Neural cell (in vitro differentiated cells): ENCODE results near the gene SLC35B4.

ENCODE experiments used
- EP300 ChIP-seq: fragments of 450-650 bp; conservative IDR thresholded peaks from 2 replicates; pipeline ENCODE4 v1.6.1; 2014; ENCODE audit warnings: antibody characterized with exemption, mild to moderate bottlenecking, moderate library complexity; ENCODE audit not compliant: poor library complexity, severe bottlenecking
- TF ChIP-seq, protein P1 (sequence below): fragments of 450-650 bp; IDR thresholded peaks from 2 replicates; pipeline ENCODE4 v1.5.1; 2014; ENCODE audit warnings: antibody characterized with exemption, mild to moderate bottlenecking, moderate library complexity; ENCODE audit not compliant: poor library complexity, severe bottlenecking
- TF ChIP-seq, protein P2 (sequence below): IDR thresholded peaks from 2 replicates; pipeline ENCODE4 v1.6.1; 2012; ENCODE audit warnings: borderline replicate concordance

DNA sequence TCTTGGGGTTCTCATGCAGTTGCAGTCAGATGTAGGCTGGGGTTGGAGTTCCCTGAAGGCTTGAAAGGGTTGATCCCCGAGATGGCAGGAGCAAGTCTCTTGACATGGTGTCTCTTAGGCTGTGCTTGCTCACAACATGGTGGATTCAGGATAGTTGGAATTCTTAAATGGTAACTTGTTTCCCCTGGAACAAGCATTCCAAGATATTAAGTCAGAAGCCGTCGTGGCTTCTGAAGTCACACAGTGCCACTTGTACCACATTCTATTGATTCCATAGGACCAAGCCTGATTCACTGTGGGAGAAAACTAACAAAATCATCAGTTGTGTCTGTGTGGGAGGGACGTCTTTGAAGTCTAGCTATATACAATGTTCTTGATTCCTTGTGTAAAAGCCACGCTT is 3.5 kb upstream of the SLC35B4 start:
- TF ChIP-seq, protein P1, sequence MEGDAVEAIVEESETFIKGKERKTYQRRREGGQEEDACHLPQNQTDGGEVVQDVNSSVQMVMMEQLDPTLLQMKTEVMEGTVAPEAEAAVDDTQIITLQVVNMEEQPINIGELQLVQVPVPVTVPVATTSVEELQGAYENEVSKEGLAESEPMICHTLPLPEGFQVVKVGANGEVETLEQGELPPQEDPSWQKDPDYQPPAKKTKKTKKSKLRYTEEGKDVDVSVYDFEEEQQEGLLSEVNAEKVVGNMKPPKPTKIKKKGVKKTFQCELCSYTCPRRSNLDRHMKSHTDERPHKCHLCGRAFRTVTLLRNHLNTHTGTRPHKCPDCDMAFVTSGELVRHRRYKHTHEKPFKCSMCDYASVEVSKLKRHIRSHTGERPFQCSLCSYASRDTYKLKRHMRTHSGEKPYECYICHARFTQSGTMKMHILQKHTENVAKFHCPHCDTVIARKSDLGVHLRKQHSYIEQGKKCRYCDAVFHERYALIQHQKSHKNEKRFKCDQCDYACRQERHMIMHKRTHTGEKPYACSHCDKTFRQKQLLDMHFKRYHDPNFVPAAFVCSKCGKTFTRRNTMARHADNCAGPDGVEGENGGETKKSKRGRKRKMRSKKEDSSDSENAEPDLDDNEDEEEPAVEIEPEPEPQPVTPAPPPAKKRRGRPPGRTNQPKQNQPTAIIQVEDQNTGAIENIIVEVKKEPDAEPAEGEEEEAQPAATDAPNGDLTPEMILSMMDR = no peak
- TF ChIP-seq, protein P2, sequence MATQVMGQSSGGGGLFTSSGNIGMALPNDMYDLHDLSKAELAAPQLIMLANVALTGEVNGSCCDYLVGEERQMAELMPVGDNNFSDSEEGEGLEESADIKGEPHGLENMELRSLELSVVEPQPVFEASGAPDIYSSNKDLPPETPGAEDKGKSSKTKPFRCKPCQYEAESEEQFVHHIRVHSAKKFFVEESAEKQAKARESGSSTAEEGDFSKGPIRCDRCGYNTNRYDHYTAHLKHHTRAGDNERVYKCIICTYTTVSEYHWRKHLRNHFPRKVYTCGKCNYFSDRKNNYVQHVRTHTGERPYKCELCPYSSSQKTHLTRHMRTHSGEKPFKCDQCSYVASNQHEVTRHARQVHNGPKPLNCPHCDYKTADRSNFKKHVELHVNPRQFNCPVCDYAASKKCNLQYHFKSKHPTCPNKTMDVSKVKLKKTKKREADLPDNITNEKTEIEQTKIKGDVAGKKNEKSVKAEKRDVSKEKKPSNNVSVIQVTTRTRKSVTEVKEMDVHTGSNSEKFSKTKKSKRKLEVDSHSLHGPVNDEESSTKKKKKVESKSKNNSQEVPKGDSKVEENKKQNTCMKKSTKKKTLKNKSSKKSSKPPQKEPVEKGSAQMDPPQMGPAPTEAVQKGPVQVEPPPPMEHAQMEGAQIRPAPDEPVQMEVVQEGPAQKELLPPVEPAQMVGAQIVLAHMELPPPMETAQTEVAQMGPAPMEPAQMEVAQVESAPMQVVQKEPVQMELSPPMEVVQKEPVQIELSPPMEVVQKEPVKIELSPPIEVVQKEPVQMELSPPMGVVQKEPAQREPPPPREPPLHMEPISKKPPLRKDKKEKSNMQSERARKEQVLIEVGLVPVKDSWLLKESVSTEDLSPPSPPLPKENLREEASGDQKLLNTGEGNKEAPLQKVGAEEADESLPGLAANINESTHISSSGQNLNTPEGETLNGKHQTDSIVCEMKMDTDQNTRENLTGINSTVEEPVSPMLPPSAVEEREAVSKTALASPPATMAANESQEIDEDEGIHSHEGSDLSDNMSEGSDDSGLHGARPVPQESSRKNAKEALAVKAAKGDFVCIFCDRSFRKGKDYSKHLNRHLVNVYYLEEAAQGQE = no peak
- no peak for TF ChIP-seq EP300
